Endothelial cell of umbilical vein (primary cell): ENCODE measurements around the gene DHTKD1. TPM values are rescaled to one million over a fixed set of nuclear protein-coding genes. Genes with fewer than 3 reads are reported as not detected.

Experiments
- BruUV-seq: library from RNA; stranded (reverse); fragments of 400-500 nt; replicated peaks from 2 replicates; lab custom pipeline; 2021; lab: Mats Ljungman, UMichigan
- CTCF ChIA-PET: fragments of 300-600, 350-600 bp; sonication (Branson Sonifier 250); formaldehyde crosslinking; loops from one replicate; lab custom pipeline; 2021; ENCODE audit warnings: antibody characterized with exemption, inconsistent platforms; lab: Charles Lee
- POLR2A ChIA-PET: fragments of 300-600, 350-600 bp; sonication (Branson Sonifier 250); formaldehyde crosslinking; loops from one replicate; lab custom pipeline; 2021; ENCODE audit warnings: antibody characterized with exemption, inconsistent platforms; lab: Charles Lee
- DNase-seq: peaks from one replicate; pipeline ENCODE4 v3.0.0-alpha.2; 2011; ENCODE audit warnings: low read depth, low spot score
- FAIRE-seq: peaks from 2 replicates; lab custom pipeline; 2011; peaks lifted over from hg19 to GRCh38; lab: Jason Lieb, UNC
- H2AFZ ChIP-seq: 2 replicates; pipeline ENCODE4 v1.6.0; 2012; ENCODE audit warnings: low read depth, low read length, control low read depth, inconsistent platforms
- H3K27ac ChIP-seq: 2 replicates; pipeline ENCODE4 v1.5.1; 2011; ENCODE audit warnings: low read depth, mild to moderate bottlenecking, control low read depth, low read length, moderate library complexity; ENCODE audit not compliant: insufficient read depth
- H3K27me3 ChIP-seq, 2 experiments: 2 replicates each; pipeline versions ENCODE4 v1.6.0 to v1.6.1; 2011; ENCODE audit warnings: low read length in 2 of 2, mixed read lengths in 1 of 2; ENCODE audit not compliant: control insufficient read depth in 2 of 2, insufficient read depth in 2 of 2
- H3K36me3 ChIP-seq, 2 experiments: 2 replicates in 1 of 2; 3 replicates in 1 of 2; pipeline ENCODE4 v1.5.1; 2011; ENCODE audit warnings: low read length in 2 of 2, mild to moderate bottlenecking in 1 of 2, moderate library complexity in 1 of 2; ENCODE audit not compliant: control insufficient read depth in 2 of 2, insufficient read depth in 2 of 2; ENCODE audit errors: extremely low read depth in 1 of 2
- H3K4me1 ChIP-seq: 3 replicates; pipeline ENCODE4 v1.5.1; 2011; ENCODE audit warnings: mild to moderate bottlenecking, low read length; ENCODE audit not compliant: control insufficient read depth, insufficient read depth; ENCODE audit errors: extremely low read depth
- H3K4me2 ChIP-seq: 2 replicates; pipeline ENCODE4 v1.6.1; 2011; ENCODE audit warnings: low read length, control low read depth, mixed read lengths; ENCODE audit not compliant: insufficient read depth
- H3K4me3 ChIP-seq, 3 experiments: fragments of 200-600 bp in 1 of 3; sonication (generic), shearing (Covaris generic) in 1 of 3; replicated peaks in 1 of 3; 2 replicates each; pipeline ENCODE4 v1.5.1; 2011 to 2016; ENCODE audit warnings: control low read depth in 3 of 3, low read length in 3 of 3, mild to moderate bottlenecking in 2 of 3, inconsistent platforms in 1 of 3, low read depth in 1 of 3, moderate library complexity in 1 of 3; ENCODE audit not compliant: insufficient read depth in 1 of 3
- H3K79me2 ChIP-seq: 2 replicates; pipeline ENCODE4 v1.6.0; 2012; ENCODE audit warnings: low read length, inconsistent platforms; ENCODE audit not compliant: control insufficient read depth, insufficient read depth
- H3K9ac ChIP-seq: replicated peaks from 2 replicates; pipeline ENCODE3; 2011; ENCODE audit warnings: low read length, control low read depth; ENCODE audit not compliant: insufficient read depth; ENCODE audit errors: extremely low read depth
- H3K9me1 ChIP-seq: replicated peaks from 3 replicates; pipeline ENCODE4 v1.6.0; 2011; ENCODE audit warnings: mild to moderate bottlenecking, low read length; ENCODE audit not compliant: control insufficient read depth, insufficient read depth; ENCODE audit errors: extremely low read depth
- H3K9me3 ChIP-seq: replicated peaks from 2 replicates; pipeline ENCODE4 v1.5.1; 2012; ENCODE audit warnings: low read length, inconsistent platforms; ENCODE audit not compliant: control insufficient read depth, insufficient read depth
- H4K20me1 ChIP-seq: replicated peaks from 2 replicates; pipeline ENCODE3; 2011; ENCODE audit warnings: mild to moderate bottlenecking, low read length; ENCODE audit not compliant: control insufficient read depth, insufficient read depth; ENCODE audit errors: extremely low read depth
- EZH2 ChIP-seq: IDR thresholded peaks from 2 replicates; pipeline ENCODE4 v1.6.1; 2012; ENCODE audit warnings: borderline replicate concordance, low read depth, mild to moderate bottlenecking, moderate library complexity, low read length, inconsistent platforms; ENCODE audit not compliant: severe bottlenecking
- FOS ChIP-seq: IDR thresholded peaks from 2 replicates; pipeline ENCODE4 v1.6.1; 2011; ENCODE audit warnings: mild to moderate bottlenecking, low read length, moderate library complexity, borderline replicate concordance; ENCODE audit not compliant: insufficient read depth
- GATA2 ChIP-seq: IDR thresholded peaks from 2 replicates; pipeline ENCODE4 v1.7.0; 2011; ENCODE audit warnings: low read depth, mild to moderate bottlenecking, moderate library complexity, mixed read lengths, low read length; ENCODE audit not compliant: insufficient read length, insufficient read depth
- JUN ChIP-seq: IDR thresholded peaks from 2 replicates; pipeline ENCODE4 v1.6.1; 2011; ENCODE audit warnings: borderline replicate concordance, low read depth; ENCODE audit not compliant: insufficient read length, insufficient read depth
- MYC ChIP-seq: IDR thresholded peaks from one replicate; pipeline ENCODE4 v1.6.1; 2011; ENCODE audit warnings: mild to moderate bottlenecking, low read depth, low read length
- POLR2A ChIP-seq: IDR thresholded peaks from 2 replicates; pipeline ENCODE4 v1.6.1; 2012; ENCODE audit warnings: low read depth, mild to moderate bottlenecking, control low read depth, low read length
- dilution Hi-C: fragments of 300-500 bp; cut with MboI; formaldehyde crosslinking; loops from one replicate; pipeline ENCODE4 v1.15.0; 2019; ENCODE audit warnings: low sequenced_read_pairs; ENCODE audit not compliant: extremely low pct_ligation_motif_present
- intact Hi-C: fragments of 100-400 bp; cut with micrococcal nuclease; formaldehyde crosslinking; loops from one replicate; pipeline ENCODE4 v1.10.0; 2022
- polyA plus RNA-seq, 4 experiments: library from polyadenylated mRNA; depleted of rRNA in 3 of 4; stranded (reverse) in 3 of 4; unstranded in 1 of 4; fragments of >200 nt; gene quantifications; 2 replicates each; pipeline versions ENCODE4 v1.2.1 to v1.2.3, GENCODE V29; 2011 to 2012; ENCODE audit warnings: missing spikeins in 1 of 4
- total RNA-seq: library from RNA; stranded (reverse); gene quantifications from 2 replicates; pipeline ENCODE4 v1.2.3, GENCODE V29; 2021
- TF ChIP-seq, protein P1 (sequence below): IDR thresholded peaks from 2 replicates; pipeline ENCODE4 v1.6.1; 2011; ENCODE audit not compliant: insufficient read depth, insufficient read length

Gene DHTKD1
- total and polyA plus RNA-seq, 2 donors (not counting 3 experiments of a cell fraction or from before 2014, with no cell fraction given), result 15.3 to 22.9 TPM

GRCh38 chr10:12107781-12108180 lies 39.0 kb downstream of the DHTKD1 start:
- no TSS peak for BruUV-seq
- no peaks in the 10 kb centered on the region for H3K9me1 ChIP-seq
- DNase-seq, result no peak
- peak; percentile 68 for FAIRE-seq
- H3K27me3 ChIP-seq, result no peaks in the 10 kb centered on the region
- H3K9me3 ChIP-seq, result no peaks in the 10 kb centered on the region
- H3K4me3 ChIP-seq, result no peak overlapping the region
- ChIA-PET CTCF (no interaction called here), POLR2A (no interaction called here)
- intact Hi-C loops (no loop called here), dilution Hi-C loops (no loop called here)
- H3K4me1 ChIP-seq, result no peaks in the 10 kb centered on the region
- H3K27ac ChIP-seq, result no peak overlapping the region
- H3K79me2 ChIP-seq, result no peaks in the 10 kb centered on the region
- peaks cover 0 to 9% of the 10 kb centered on the region in 2 experiments for H3K36me3 ChIP-seq
- no peak overlapping the region for H3K4me2 ChIP-seq
- H3K9ac ChIP-seq, result no peak overlapping the region
- H4K20me1 ChIP-seq, result no peaks in the 10 kb centered on the region
- TF ChIP-seq, protein P1, sequence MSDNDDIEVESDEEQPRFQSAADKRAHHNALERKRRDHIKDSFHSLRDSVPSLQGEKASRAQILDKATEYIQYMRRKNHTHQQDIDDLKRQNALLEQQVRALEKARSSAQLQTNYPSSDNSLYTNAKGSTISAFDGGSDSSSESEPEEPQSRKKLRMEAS, result no peak
- TF ChIP-seq GATA2, result no peak
- TF ChIP-seq FOS, result no peak
- H2AFZ ChIP-seq, result no peak overlapping the region

GRCh38 chr10:12109286-12109685 lies 40.5 kb downstream of the DHTKD1 start:
- Histone ChIP-seq H3K4me3 (no peak overlapping the region), H3K27ac (no peak overlapping the region), H4K20me1 (no peaks in the 10 kb centered on the region), H3K27me3 (no peaks in the 10 kb centered on the region), H3K4me2 (no peak overlapping the region), H3K36me3 (peaks cover 0 to 11% of the 10 kb centered on the region in 2 experiments), H3K4me1 (no peaks in the 10 kb centered on the region), H3K9ac (no peak overlapping the region), H3K79me2 (no peaks in the 10 kb centered on the region), H2AFZ (no peak overlapping the region), H3K9me3 (no peaks in the 10 kb centered on the region), H3K9me1 (no peaks in the 10 kb centered on the region)
- no TSS peak for BruUV-seq
- dilution Hi-C loops, result no loop called here
- DNase-seq (no peak), FAIRE-seq (no peak)
- TF ChIP-seq POLR2A, result no peak
- no peak for TF ChIP-seq JUN
- TF ChIP-seq, protein P1, result no peak
- no peak for TF ChIP-seq EZH2
- no peak for TF ChIP-seq MYC
- ChIA-PET CTCF (interaction anchor here (0.6 kb wide), 1 partner anchor 38 kb away, joined by 3 read pairs; no protein-coding TSS in a partner anchor), POLR2A (no interaction called here)
- intact Hi-C loops, result no loop called here
